ENCODE measurements around the gene SFMBT2.
"Not testable (repeated sequence)": the region's sequence is repeated elsewhere in the genome, so short reads cannot be mapped to it uniquely, and the experiment has no call there.

Gene SFMBT2

GRCh38 chr10:7401156-7401555 is 9.7 kb downstream of the SFMBT2 start:
- no peak for DNase-seq (ENCODE audit: low read depth)

DNA sequence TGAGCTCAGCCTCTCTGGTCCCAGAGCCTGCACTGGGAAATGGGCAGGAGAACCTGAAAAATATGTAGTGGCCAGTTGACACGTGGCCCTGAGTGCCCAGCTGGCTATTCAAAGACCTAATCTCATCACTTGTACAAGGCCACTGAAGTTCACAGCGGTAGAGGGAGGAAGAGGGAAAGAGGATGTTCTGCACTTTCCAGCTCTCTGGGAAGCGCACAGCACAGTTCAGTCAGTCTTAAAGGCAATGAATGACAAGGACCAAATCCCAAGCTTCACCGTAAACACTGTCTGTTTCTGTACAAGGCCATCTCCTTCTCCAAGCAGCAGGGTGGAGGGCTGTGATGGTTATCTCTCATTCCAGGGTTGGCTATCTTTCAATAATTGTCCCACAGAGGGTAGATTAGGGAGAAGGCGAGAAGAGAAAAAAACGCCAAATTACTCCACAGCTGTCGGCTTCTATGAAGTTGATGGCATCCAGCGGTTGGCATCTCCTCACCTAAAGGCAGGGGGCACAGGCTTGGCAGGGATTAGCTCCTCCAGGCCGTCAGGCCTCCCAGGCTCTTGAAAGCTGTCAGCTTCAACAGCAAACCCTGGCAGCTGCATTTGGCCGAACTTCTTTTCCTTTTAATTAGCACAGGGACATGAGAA is 10.6 kb downstream of the SFMBT2 start:
- DNase-seq (ENCODE audit: low read depth) = no peak

- DNase-seq (ENCODE audit: low read depth) = no peak
These were observed 11.3 kb downstream of the SFMBT2 start for GRCh38 chr10:7399533-7399932.

- DNase-seq (ENCODE audit: low read depth) = no peak
These were observed 13.5 kb downstream of the SFMBT2 start for GRCh38 chr10:7397049-7398035.

DNA sequence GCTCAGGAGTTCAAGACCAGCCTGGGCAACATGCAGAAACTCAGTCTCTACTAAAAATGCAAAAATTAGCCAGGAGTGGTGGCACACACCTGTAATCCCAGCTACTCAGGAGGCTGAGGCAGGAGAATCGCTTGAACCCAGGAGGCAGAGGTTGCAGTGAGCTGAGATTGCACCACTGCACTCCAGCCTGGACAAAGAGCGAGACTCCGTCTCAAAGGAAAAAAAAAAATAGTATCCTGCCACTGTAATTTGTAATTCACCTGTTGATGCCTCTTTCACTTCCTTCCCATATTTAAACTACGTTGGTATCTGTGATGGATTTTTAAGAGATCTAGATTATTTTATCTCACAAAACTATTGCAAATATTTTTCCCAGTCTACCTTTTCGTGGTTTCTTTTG is 18.5 kb downstream of the SFMBT2 start:
- not testable (repeated sequence) for DNase-seq (ENCODE audit: low read depth)

- DNase-seq (ENCODE audit: low read depth) = no peak
These were observed 19.1 kb downstream of the SFMBT2 start for GRCh38 chr10:7391748-7392147.

DNA sequence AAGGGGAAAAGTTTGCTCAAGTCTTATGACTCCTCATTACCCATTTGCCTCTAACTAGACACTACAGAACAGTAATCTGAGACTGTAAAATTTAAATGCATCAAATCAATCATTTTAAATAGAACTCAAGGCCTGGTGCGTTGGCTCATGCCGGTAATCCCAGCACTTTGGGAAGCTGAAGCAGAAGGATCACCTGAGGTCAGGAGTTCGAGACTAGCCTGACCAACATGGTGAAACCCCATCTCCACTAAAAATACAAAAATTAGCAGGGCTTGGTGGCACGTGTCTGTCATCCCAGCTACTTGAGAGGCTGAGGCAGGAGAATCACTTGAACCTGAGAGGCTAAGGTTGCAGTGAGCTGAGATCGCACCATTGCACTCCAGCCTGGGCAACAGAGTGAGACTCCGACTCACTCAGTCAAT is 20.1 kb downstream of the SFMBT2 start:
- not testable (repeated sequence) for DNase-seq (ENCODE audit: low read depth)

- DNase-seq (ENCODE audit: low read depth) = no peak
These were observed 21.0 kb downstream of the SFMBT2 start for GRCh38 chr10:7389844-7390243.

GRCh38 chr10:7389346-7389745 is 21.5 kb downstream of the SFMBT2 start:
- no peak for DNase-seq (ENCODE audit: low read depth)

DNA sequence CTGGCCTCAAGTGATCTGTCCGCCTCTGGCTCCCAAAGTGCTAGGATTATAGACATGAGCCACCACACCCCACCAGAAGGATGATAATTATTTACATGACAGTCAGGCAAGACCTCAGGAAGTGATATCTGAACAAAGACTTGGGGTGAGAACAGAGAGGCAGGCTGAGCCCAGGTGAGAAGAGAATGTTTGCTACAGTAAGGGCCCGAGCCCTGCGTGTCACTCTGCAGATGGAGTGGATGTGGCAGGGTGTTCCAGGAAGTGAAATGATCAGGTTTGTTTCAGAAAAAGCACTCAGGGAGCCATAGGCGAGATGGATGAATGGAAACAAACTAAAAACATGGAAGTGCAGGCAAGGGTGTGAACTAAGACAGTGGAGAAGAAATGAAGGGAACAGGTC is 22.2 kb downstream of the SFMBT2 start:
- no peak for DNase-seq (ENCODE audit: low read depth)

GRCh38 chr10:7388149-7388548 is 22.7 kb downstream of the SFMBT2 start:
- not testable (repeated sequence) for DNase-seq (ENCODE audit: low read depth)

GRCh38 chr10:7385114-7385513 is 25.7 kb downstream of the SFMBT2 start:
- no peak for DNase-seq (ENCODE audit: low read depth)

GRCh38 chr10:7383442-7383841 is 27.4 kb downstream of the SFMBT2 start:
- DNase-seq (ENCODE audit: low read depth) = no peak

DNA sequence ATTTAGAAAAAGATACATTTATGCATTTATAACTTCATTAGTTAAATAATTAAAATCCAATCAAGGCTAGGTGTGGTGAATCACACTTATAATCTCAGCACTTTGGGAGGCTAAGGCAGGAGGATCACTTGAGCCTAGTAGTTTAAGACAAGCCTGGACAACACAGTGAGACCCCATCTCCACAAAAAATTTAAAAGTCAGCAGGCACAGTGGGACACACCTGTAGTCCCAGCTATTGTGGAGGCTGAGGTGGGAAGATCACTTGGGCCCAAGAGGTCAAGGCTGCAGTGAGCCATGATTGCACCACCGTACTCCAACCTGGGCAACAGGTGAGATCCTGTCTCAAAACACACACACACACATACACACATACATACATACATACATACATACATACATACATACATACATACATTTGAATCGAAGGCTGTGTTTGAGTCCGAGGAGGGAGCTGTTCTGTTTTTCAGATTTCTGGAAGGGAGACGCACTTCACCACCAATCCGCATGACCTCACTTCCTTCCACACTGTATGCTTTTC is 30.1 kb downstream of the SFMBT2 start:
- no peak for DNase-seq (ENCODE audit: low read depth)

- no peak for DNase-seq (ENCODE audit: low read depth)
These were observed 32.0 kb downstream of the SFMBT2 start for GRCh38 chr10:7378602-7379403.

DNA sequence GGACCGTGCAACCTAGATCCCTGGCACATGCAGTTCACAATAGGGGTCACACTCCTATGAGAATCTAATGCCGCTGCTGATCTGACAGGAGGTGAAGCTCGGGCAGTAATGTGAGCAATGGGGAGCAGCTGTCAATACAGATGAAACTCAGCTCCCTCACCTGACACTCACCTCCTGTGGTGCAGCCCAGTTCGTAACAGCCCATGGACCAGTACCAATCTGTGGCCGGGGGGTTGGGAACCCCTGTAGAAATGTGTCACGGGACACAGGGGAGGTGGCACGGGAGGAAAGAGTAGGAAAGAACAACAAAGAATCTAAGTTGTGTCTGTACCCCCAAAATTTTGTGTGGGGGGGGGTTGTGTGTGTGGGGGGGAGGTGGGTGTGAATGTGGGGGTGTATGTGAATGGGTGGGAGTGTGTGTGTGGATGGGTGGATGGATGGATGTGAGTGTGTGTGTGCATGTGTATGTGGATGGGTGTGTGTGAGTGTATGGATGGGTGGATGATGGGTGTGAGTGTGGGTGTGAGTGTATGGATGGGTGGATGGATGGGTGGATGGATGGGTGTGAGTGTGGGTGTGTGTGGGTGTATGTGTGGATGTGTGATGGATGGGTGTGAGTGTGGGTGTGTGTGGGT is 33.1 kb downstream of the SFMBT2 start:
- no peak for DNase-seq (ENCODE audit: low read depth)

DNA sequence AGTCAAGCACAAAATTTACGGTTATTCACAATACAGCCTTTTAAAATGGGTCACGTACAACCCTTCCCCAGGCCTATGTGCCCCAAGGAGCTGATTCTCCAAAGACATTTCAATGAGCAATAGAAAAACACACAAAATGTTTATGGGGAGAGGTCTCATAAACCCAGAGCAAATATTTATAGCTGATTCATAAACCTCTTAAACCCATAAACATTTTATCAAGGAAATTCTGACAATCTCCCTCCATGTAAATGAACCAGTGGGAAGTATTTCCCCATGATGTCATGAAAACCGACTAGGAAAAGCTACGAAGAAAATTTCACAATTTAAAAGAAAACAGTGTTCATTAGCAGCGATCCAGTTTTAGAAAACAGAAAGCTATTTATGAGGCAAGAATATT is 36.0 kb downstream of the SFMBT2 start:
- DNase-seq (ENCODE audit: low read depth) = no peak

GRCh38 chr10:7373039-7373438 is 37.8 kb downstream of the SFMBT2 start:
- DNase-seq (ENCODE audit: low read depth) = no peak

- DNase-seq (ENCODE audit: low read depth) = no peak
These were observed 38.3 kb downstream of the SFMBT2 start for GRCh38 chr10:7372504-7372903.

GRCh38 chr10:7370511-7370910 is 40.3 kb downstream of the SFMBT2 start:
- no peak for DNase-seq (ENCODE audit: low read depth)

- DNase-seq (ENCODE audit: low read depth) = no peak
These were observed 45.6 kb downstream of the SFMBT2 start for GRCh38 chr10:7365027-7365745.
